Spleen (tissue), 11 donors: ENCODE data around the gene TNFRSF12A. TPM values are rescaled to one million over a fixed set of nuclear protein-coding genes. Genes with fewer than 3 reads are reported as not detected.

ENCODE experiments used
- DNase-seq: peaks from one replicate; pipeline ENCODE4 v3.0.0-alpha.2; 2020
- H3K27ac ChIP-seq, 8 donors: fragments of 200-600 bp; sonication (generic) in 7 of 8; 1 replicate in 4 of 8; 2 replicates in 4 of 8; pipeline versions ENCODE4 v1.5.0 to v1.8.0; 2016 to 2021; ENCODE audit warnings: inconsistent platforms in 4 of 8, mild to moderate bottlenecking in 4 of 8, moderate library complexity in 1 of 8
- H3K27me3 ChIP-seq, 7 donors: fragments of 200-600 bp; sonication (generic) in 6 of 7; replicated peaks in 1 of 7; 1 replicate in 4 of 7; 2 replicates in 3 of 7; pipeline versions ENCODE4 v1.5.0 to v1.8.0; 2016 to 2021; ENCODE audit warnings: inconsistent platforms in 3 of 7, mild to moderate bottlenecking in 1 of 7
- H3K36me3 ChIP-seq, 6 donors: fragments of 200-600 bp; sonication (generic) in 5 of 6; 1 replicate in 4 of 6; 2 replicates in 2 of 6; pipeline versions ENCODE4 v1.5.0 to v1.8.0; 2016 to 2021; ENCODE audit warnings: inconsistent platforms in 2 of 6
- H3K4me1 ChIP-seq, 6 donors: fragments of 200-600 bp; sonication (generic) in 5 of 6; 1 replicate in 3 of 6; 2 replicates in 3 of 6; pipeline versions ENCODE4 v1.5.0 to v1.8.0; 2016 to 2021; ENCODE audit warnings: inconsistent platforms in 3 of 6
- H3K4me3 ChIP-seq, 8 donors: fragments of 200-600 bp; sonication (generic) in 7 of 8; 1 replicate in 4 of 8; 2 replicates in 4 of 8; pipeline versions ENCODE4 v1.5.0 to v1.8.0; 2016 to 2021; ENCODE audit warnings: inconsistent platforms in 4 of 8, mild to moderate bottlenecking in 4 of 8, moderate library complexity in 2 of 8
- H3K9me3 ChIP-seq, 8 donors: fragments of 200-600 bp; sonication (generic) in 7 of 8; 1 replicate in 4 of 8; 2 replicates in 4 of 8; pipeline versions ENCODE4 v1.5.0 to v1.8.0; 2016 to 2021; ENCODE audit warnings: inconsistent platforms in 4 of 8
- CTCF ChIP-seq, 11 experiments: fragments of 200-600 bp in 7 of 11; fragments of 450-650 bp in 4 of 11; sonication (generic) in 4 of 11; IDR thresholded peaks in 8 of 11; conservative IDR thresholded peaks in 3 of 11; 1 replicate in 7 of 11; 2 replicates in 4 of 11; pipeline versions ENCODE4 v1.4.0 to v1.8.0; 2016 to 2021; ENCODE audit warnings: antibody characterized with exemption in 11 of 11, inconsistent platforms in 4 of 11, mild to moderate bottlenecking in 1 of 11
- POLR2A ChIP-seq, 3 donors: fragments of 450-650 bp; IDR thresholded peaks; one replicate each; pipeline ENCODE4 v1.5.1; 2017; ENCODE audit warnings: antibody characterized with exemption in 3 of 3, mild to moderate bottlenecking in 1 of 3
- POLR2AphosphoS5 ChIP-seq, 3 donors: sonication (generic); formaldehyde crosslinking; IDR thresholded peaks; one replicate each; pipeline ENCODE4 v1.5.1; 2017; ENCODE audit warnings: antibody characterized with exemption in 3 of 3
- WGBS, 5 donors: extraction: QIAGEN DNeasy Blood & Tissue Kit in 3 of 5; methylation state at CpG; one replicate each; pipeline versions ENCODE4 v1.1.5 to v1.1.7; 2013 to 2018; 5-methylcytosine and 5-hydroxymethylcytosine counted together
- intact Hi-C: fragments of 100-400 bp; cut with DNase I; formaldehyde crosslinking; loops from one replicate; pipeline ENCODE4 v1.15.0; 2023; ENCODE audit warnings: low total_unique reads
- polyA plus RNA-seq, 3 donors: library from polyadenylated mRNA; stranded (reverse); fragments of 200-250 nt; gene quantifications; one replicate each; pipeline ENCODE4 v1.2.1, GENCODE V29; 2013
- total RNA-seq, 7 donors: library from RNA; depleted of rRNA in 3 of 7; stranded (reverse); fragments of >200 nt in 3 of 7; fragmentation: NEBNext Ultra II Directional in 4 of 7; extraction: Animal tissue kit (Norgen Biotek cat#: 25700) in 4 of 7; gene quantifications; one replicate each; pipeline versions ENCODE4 v1.1.0 to v1.2.1, GENCODE V29; 2016 to 2021
- donor health status: healthy with polysubstance abuse.
- donor health status: DM: no; HTN: no; CAD: no; lungs with moderate emphysema.
- donor health status: DM: no; HTN: no; CAD: no.
- donor health status: Bipolar disorder and iron deficiency.
- donor health status: healthy.
- donor health status: DM: no; HTN: no; CAD: no.
- donor health status: DM: yes; HTN: yes; CAD: no.

The TNFRSF12A gene
- total and polyA plus RNA-seq, 10 donors, result 2.0 to 26.1 (median 8.0) TPM

GRCh38 chr16:2987833-2988232, 32.3 kb upstream of the TNFRSF12A start:
- Histone ChIP-seq H3K4me1 (peaks cover 8 to 36% (median 16%) of the 10 kb centered on the region in 6 donors), H3K4me3 (no peak overlapping the region), H3K36me3 (no peaks in the 10 kb centered on the region), H3K27ac (no peak overlapping the region), H3K9me3 (no peaks in the 10 kb centered on the region), H3K27me3 (peaks cover 0 to 53% (median 3%) of the 10 kb centered on the region in 7 donors)
- intact Hi-C loops, result no loop called here
- TF ChIP-seq POLR2A (IDR thresholded peaks at IDR 0.05) (no peak), POLR2AphosphoS5 (IDR thresholded peaks at IDR 0.05) (no peak), CTCF (IDR thresholded peaks at IDR 0.05 in 8 of 11, conservative IDR thresholded peaks at IDR 0.05 in 3 of 11) (no peak)
- DNase-seq, result no peak
- WGBS, 5 donors, result 75 to 89% (median 82%) methylated on average over 6 to 8 of the region's 8 CpGs; no CpG with 5 or more reads in 1 of the 5 donors

GRCh38 chr16:2988590-2989099, 31.5 kb upstream of the TNFRSF12A start:
- 55 to 81% (median 75%) methylated on average over 5 to 8 of the region's 8 CpGs for WGBS, 5 donors

GRCh38 chr16:2990891-2991290, 29.3 kb upstream of the TNFRSF12A start:
- H3K27ac ChIP-seq, result no peak overlapping the region
- TF ChIP-seq CTCF (IDR thresholded peaks at IDR 0.05 in 8 of 11, conservative IDR thresholded peaks at IDR 0.05 in 3 of 11) (no peak), POLR2A (IDR thresholded peaks at IDR 0.05) (no peak), POLR2AphosphoS5 (IDR thresholded peaks at IDR 0.05) (no peak)
- peaks cover 0 to 44% (median 3%) of the 10 kb centered on the region in 7 donors for H3K27me3 ChIP-seq
- H3K9me3 ChIP-seq, result no peaks in the 10 kb centered on the region
- no peak overlapping the region for H3K4me3 ChIP-seq
- H3K4me1 ChIP-seq, result peaks cover 0 to 6% (median under 1%) of the 10 kb centered on the region in 6 donors
- 57 to 91% (median 74%) methylated on average over 8 to 10 of the region's 10 CpGs for WGBS, 5 donors
- intact Hi-C loops, result no loop called here
- no peak for DNase-seq
- H3K36me3 ChIP-seq, result no peaks in the 10 kb centered on the region

More at GRCh38 chr16:2988590-2989099, 31.5 kb upstream of the TNFRSF12A start:
- Histone ChIP-seq H3K36me3 (no peaks in the 10 kb centered on the region), H3K27ac (no peak overlapping the region), H3K27me3 (peaks cover 0 to 53% (median 3%) of the 10 kb centered on the region in 7 donors), H3K4me3 (no peak overlapping the region), H3K9me3 (no peaks in the 10 kb centered on the region), H3K4me1 (peaks cover 3 to 28% (median 9%) of the 10 kb centered on the region in 6 donors)
- DNase-seq, result no peak
- intact Hi-C loops, result no loop called here
- TF ChIP-seq CTCF (IDR thresholded peaks at IDR 0.05 in 8 of 11, conservative IDR thresholded peaks at IDR 0.05 in 3 of 11) (no peak), POLR2A (IDR thresholded peaks at IDR 0.05) (no peak), POLR2AphosphoS5 (IDR thresholded peaks at IDR 0.05) (no peak)

- DNase-seq, result no peak
- TF ChIP-seq POLR2A (IDR thresholded peaks at IDR 0.05) (no peak), CTCF (IDR thresholded peaks at IDR 0.05 in 8 of 11, conservative IDR thresholded peaks at IDR 0.05 in 3 of 11) (no peak), POLR2AphosphoS5 (IDR thresholded peaks at IDR 0.05) (no peak)
- Histone ChIP-seq H3K27me3 (peaks cover 0 to 42% (median 3%) of the 10 kb centered on the region in 7 donors), H3K9me3 (no peaks in the 10 kb centered on the region), H3K36me3 (no peaks in the 10 kb centered on the region), H3K4me1 (no peaks in the 10 kb centered on the region), H3K27ac (no peak overlapping the region), H3K4me3 (no peak overlapping the region)
- intact Hi-C loops, result no loop called here
- WGBS, 5 donors, result 81 to 88% (median 82%) methylated on average over 11 to 12 of the region's 12 CpGs
Measured at GRCh38 chr16:2991566-2992261, 28.5 kb upstream of the TNFRSF12A start.
